GM06990 (cell line): ENCODE data around the gene RPUSD4.

Source experiments
- DNase-seq: peaks from one replicate; pipeline ENCODE4 v3.0.0-alpha.2; 2011; ENCODE audit not compliant: insufficient read length; ENCODE audit errors: extremely low read depth
- H3K27me3 ChIP-seq: replicated peaks from 2 replicates; pipeline ENCODE4 v1.6.0; 2011; ENCODE audit warnings: low read length; ENCODE audit not compliant: control insufficient read depth, insufficient read depth
- H3K36me3 ChIP-seq: 2 replicates; pipeline ENCODE4 v1.5.1; 2011; ENCODE audit warnings: low read length; ENCODE audit not compliant: control insufficient read depth, insufficient read depth
- H3K4me3 ChIP-seq: replicated peaks from 2 replicates; pipeline ENCODE4 v1.5.1; 2011; ENCODE audit warnings: low read depth, mild to moderate bottlenecking, control low read depth, low read length
- CTCF ChIP-seq: IDR thresholded peaks from 2 replicates; pipeline ENCODE4 v1.5.1; 2011; ENCODE audit warnings: low read length, control low read depth, mild to moderate bottlenecking, inconsistent platforms; ENCODE audit not compliant: insufficient read depth, poor library complexity, severe bottlenecking

RPUSD4 gene

DNA sequence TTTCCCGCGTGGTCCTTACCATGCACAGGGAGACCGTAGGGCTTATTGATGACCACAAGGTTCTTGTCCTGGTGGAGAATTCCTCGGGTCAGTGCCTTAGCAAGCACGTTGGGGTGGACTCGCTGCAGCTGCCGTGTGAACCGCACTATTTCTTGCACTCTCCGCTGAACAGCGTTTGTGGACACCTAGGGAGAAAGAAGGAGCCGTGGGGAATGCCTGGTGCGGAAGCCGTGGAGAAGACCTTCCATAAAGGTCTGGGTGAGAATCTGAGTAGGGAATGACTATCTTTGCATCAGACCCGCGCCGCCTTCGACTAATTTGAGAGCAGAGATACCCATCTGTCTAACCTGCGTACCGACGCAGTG, 597 bp downstream of the RPUSD4 start:
- Histone ChIP-seq H3K36me3 (peaks cover 2% of the 10 kb centered on the region), H3K4me3 (peak overlapping the region; percentile 97), H3K27me3 (no peaks in the 10 kb centered on the region)
- DNase-seq: no peak
- no peak for TF ChIP-seq CTCF

GRCh38 chr11:126207896-126208295, 3.6 kb downstream of the RPUSD4 start:
- DNase-seq: no peak
- Histone ChIP-seq H3K36me3 (peaks cover 17% of the 10 kb centered on the region), H3K27me3 (no peaks in the 10 kb centered on the region), H3K4me3 (no peak overlapping the region)
- no peak for TF ChIP-seq CTCF

DNA sequence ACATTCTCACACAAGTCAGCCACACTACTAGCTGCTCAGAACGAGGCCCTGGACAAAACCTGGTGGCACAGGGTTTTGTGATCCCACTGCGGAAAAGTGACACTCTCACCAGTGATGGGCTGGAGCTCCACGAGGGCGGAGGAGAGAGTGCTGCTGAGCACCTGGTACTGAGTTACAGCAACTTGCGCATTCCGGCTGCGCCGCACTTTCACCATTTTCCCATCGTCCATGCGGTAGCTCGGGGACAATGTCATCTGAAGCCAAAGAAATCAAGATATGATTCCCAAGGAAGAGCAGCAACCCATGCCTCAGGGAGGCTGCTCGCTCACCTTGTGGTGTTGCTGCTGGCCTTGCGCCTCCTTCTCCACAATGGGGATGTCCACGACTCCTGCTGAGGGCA, 6.1 kb downstream of the RPUSD4 start:
- Histone ChIP-seq H3K4me3 (no peak overlapping the region), H3K36me3 (peaks cover 26% of the 10 kb centered on the region), H3K27me3 (no peaks in the 10 kb centered on the region)
- TF ChIP-seq CTCF: no peak
- no peak for DNase-seq

GRCh38 chr11:126202646-126203359, 8.6 kb downstream of the RPUSD4 start:
- peaks cover 31% of the 10 kb centered on the region for H3K36me3 ChIP-seq
- no peak for TF ChIP-seq CTCF

GRCh38 chr11:126198648-126199047, 12.8 kb downstream of the RPUSD4 start:
- H3K36me3 ChIP-seq: peaks cover 30% of the 10 kb centered on the region
- TF ChIP-seq CTCF: no peak
- no peak overlapping the region for H3K4me3 ChIP-seq
- no peaks in the 10 kb centered on the region for H3K27me3 ChIP-seq
- DNase-seq: no peak

More at GRCh38 chr11:126202646-126203359, 8.6 kb downstream of the RPUSD4 start:
- H3K4me3 ChIP-seq: no peak overlapping the region
- no peak for DNase-seq
- no peaks in the 10 kb centered on the region for H3K27me3 ChIP-seq
